DMS53 treated with DMSO at 0.1 percent for 48 hours (cell line): ENCODE data around the gene QPCTL.

Source experiments
- DNase-seq: peaks from one replicate; lab custom pipeline; 2025; ENCODE audit not compliant: unreplicated experiment; lab: John Stamatoyannopoulos, UW

Gene QPCTL

DNA sequence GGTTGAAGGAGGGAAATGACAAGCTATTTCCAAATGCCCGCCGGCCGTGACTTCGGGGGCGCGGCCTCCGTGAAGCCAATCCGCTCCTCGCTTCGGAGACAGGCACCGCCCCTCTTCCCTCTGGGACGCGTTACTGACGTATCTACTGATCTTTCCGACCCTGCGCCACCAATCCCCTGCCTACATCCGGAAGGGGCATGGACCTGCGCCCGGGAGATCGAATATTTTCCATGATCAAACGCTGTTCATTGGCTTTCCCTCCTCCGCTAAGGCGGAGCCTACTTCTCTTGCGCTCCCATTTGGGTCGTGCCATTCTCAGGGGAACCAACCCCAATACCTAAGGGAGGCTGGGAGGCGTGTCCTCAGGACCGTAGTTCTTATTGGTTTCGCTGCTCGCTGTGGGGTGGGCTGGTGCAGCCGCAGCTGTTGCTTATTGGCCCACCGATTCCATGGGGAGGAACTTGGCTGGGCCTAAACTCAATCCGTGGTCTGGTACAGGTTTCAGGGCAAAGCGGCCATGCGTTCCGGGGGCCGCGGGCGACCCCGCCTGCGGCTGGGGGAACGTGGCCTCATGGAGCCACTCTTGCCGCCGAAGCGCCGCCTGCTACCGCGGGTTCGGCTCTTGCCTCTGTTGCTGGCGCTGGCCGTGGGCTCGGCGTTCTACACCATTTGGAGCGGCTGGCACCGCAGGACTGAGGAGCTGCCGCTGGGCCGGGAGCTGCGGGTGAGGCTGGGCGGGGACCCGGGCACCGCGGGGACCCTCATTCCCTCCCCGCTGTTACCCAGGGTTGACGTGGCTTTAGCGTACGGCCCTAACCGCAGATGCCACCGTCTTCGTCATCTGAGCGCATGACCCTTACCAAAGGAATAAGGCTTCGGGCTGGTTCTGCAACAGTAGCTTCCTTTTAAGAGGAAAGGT is at the start of gene QPCTL:
TSS of gene QPCTL (plus strand) at position 480 of the 919 bp plus-strand sequence. CDS start at position 518, 38 bp downstream.
- peak; percentile 99 for DNase-seq

- peak; percentile 54 for DNase-seq
Measured at GRCh38 chr19:45643024-45643926, 49.2 kb upstream of the QPCTL start.

GRCh38 chr19:45643927-45644771 is 48.3 kb upstream of the QPCTL start:
- DNase-seq, result no peak

GRCh38 chr19:45645068-45645630 is 47.3 kb upstream of the QPCTL start:
- no peak for DNase-seq

GRCh38 chr19:45645631-45646344 is 46.7 kb upstream of the QPCTL start:
- DNase-seq, result peak; percentile 74

GRCh38 chr19:45646345-45646698 is 46.1 kb upstream of the QPCTL start:
- DNase-seq, result no peak

GRCh38 chr19:45650722-45651121 is 41.7 kb upstream of the QPCTL start:
- DNase-seq, result no peak

GRCh38 chr19:45653634-45654033 is 38.8 kb upstream of the QPCTL start:
- no peak for DNase-seq

- no peak for DNase-seq
Measured at GRCh38 chr19:45655073-45655472, 37.4 kb upstream of the QPCTL start.

DNA sequence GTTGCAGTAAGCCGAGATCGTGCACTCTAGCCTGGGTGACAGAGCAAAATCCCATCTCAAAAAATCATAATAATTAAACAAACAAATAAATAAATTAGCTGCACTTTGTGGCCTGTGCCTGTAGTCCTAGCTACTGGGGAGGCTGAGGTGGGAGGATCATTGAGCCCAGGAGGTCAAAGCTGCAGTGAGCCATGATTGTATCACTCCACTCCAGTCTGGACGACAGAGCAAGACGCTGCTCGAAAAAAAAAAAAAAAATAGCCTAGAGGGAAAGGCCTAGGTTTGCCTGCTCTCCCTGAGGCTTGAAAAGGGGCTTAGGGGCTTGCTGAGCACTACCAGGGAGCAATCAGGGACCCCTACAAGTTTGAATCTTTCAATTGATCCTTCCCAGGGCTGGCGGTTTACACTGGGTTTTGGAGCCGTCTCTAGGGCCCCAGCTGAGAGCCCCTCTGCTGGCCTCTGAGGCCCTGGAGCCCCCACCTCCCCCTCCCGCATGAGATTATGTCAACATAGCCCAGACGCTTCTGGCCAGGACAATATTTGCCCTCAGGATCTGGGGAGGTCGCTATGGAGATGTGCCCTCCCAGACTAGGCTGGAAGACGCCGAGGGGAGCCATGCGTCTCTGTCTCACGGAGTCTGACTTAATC is 34.8 kb upstream of the QPCTL start:
- no peak for DNase-seq

GRCh38 chr19:45659096-45659729 is 33.3 kb upstream of the QPCTL start:
- DNase-seq, result no peak

- DNase-seq, result no peak
Measured at GRCh38 chr19:45660636-45661035, 31.8 kb upstream of the QPCTL start.

DNA sequence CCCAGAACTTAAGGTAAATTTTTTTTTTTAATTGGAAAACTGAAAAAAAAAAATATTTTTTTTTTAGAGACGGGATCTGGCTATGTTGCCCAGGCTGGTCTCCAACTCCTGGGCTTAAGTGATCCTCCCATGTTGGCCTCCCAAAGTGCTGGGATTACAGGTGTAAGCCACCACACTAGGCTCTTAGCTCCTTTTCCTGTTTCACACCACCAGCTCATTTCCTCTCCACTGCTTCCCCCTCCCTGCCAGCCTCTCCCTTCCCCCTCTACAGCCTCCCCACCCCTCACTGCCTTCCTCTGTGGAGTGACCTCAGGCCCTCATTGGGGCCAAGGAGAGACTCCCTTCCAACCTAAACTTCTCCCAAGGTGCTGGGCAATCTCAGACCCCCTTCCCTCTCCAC is 28.7 kb upstream of the QPCTL start:
- DNase-seq, result no peak

- DNase-seq, result no peak
Measured at GRCh38 chr19:45664575-45664974, 27.9 kb upstream of the QPCTL start.

DNA sequence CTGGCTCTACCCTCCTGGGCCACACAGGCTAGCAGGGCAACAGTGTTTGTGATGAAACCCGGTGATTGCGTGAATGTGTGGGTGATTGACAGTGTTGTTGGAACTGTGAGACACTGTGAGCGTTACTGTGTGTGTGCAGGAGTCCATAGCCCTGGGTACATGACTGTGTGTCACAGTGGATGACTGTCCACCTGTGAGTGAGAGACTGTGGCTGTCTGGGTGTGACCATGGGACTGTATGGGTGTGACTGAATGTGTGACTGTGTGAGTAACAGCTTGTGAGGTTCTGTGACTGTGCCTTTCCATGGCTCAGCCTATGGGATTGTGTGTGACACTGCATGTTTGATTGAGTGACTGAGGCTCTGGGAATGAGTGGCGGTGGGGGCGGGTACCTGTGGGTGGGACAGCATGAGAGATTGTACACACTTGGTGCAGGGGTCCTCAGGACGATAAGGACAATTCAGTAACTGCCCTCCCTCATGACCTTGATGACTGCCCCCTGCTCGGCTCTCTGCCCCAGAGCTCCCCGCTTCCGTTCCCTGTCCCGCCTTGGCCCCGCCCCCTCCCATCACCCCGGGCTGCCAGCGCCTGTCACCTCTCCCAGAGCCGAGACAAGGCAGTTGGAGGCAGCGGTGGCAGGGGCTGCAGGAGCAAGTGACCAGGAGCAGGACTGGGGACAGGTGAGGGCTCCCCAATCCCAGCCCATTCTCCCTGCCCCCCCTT is 24.7 kb upstream of the QPCTL start, which contains the start of gene GIPR:
TSS of gene GIPR (plus strand) at position 602 of the 722 bp plus-strand sequence. CDS start 1,300 bp downstream, outside the sequence.
- peak; percentile 36 for DNase-seq

GRCh38 chr19:45668342-45668871 is 24.1 kb upstream of the QPCTL start:
- DNase-seq, result no peak

DNA sequence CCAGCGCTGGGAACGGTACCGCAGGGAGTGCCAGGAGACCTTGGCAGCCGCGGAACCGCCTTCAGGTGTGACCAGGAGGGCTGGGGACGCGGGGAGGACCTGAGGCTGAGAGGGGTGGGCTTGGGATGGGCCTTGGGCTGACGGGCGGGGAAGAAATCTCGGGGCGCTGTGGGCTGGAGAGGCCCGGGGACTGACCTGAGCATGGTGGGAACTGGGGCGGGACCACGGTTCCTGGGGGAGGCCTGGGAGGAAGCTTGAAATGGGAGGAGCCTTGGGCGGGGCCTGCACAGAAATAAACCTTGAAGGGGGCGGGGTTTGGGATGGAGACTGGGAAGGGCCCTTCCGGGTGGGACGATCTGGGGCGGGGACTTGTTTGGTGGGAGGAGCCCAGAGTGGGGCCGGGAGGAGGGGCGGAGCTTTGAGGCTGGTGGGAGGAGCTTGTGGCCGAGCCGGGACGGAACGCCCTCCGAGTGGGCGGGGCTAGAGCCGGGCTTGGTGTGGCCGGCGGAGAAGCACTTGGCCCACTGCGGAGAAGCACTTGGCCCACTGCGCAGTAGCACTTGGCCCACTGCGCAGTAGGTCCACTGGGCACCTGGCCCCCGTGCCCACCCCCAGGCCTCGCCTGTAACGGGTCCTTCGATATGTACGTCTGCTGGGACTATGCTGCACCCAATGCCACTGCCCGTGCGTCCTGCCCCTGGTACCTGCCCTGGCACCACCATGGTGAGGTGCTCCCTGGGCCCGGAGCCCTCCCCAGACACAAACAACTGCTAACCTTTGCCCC is 21.6 kb upstream of the QPCTL start:
- no peak for DNase-seq
